B cell (primary cell): ENCODE data around the gene CWC27. TPM values are rescaled to one million over a fixed set of nuclear protein-coding genes. Genes with fewer than 3 reads are reported as not detected.

Source experiments
- ATAC-seq: fragments of 200-7000 bp; cut with Tn5 transposase; one replicate; pipeline ENCODE4 v1.10.0; 2021; ENCODE audit warnings: low read depth, mild to moderate bottlenecking, moderate number of reproducible peaks, moderate library complexity
- CTCF ChIA-PET: fragments of 350-600 bp; sonication (Branson Sonifier 250); formaldehyde crosslinking; loops from one replicate; lab custom pipeline; 2021; ENCODE audit warnings: antibody characterized with exemption, inconsistent platforms; lab: Charles Lee
- POLR2A ChIA-PET: fragments of 350-600 bp; sonication (Branson Sonifier 250); formaldehyde crosslinking; loops from one replicate; lab custom pipeline; 2021; ENCODE audit warnings: antibody characterized with exemption; lab: Charles Lee
- DNase-seq: peaks from one replicate; pipeline ENCODE4 v3.0.0; 2013
- H2AFZ ChIP-seq: 2 replicates; pipeline ENCODE4 v1.6.1; 2012; ENCODE audit warnings: mild to moderate bottlenecking, low read depth, low read length; ENCODE audit not compliant: insufficient read depth, poor library complexity, severe bottlenecking
- H3K27ac ChIP-seq, 2 donors: 1 replicate in 1 of 2; 2 replicates in 1 of 2; pipeline ENCODE4 v1.5.1; 2012 to 2013; ENCODE audit warnings: low read length in 2 of 2, mild to moderate bottlenecking in 2 of 2, moderate library complexity in 1 of 2
- H3K27me3 ChIP-seq, 4 experiments: fragments of 200-600 bp in 1 of 4; sonication (generic) in 1 of 4; replicated peaks in 1 of 4; 1 replicate in 2 of 4; 2 replicates in 2 of 4; pipeline versions ENCODE4 v1.6.1 to v1.7.0; 2013 to 2016; ENCODE audit warnings: low read length in 3 of 4, mild to moderate bottlenecking in 2 of 4, mixed read lengths in 1 of 4, moderate library complexity in 1 of 4; ENCODE audit not compliant: insufficient read depth in 4 of 4, control insufficient read depth in 3 of 4; ENCODE audit errors: control extremely low read depth in 1 of 4
- H3K36me3 ChIP-seq, 2 experiments: replicated peaks in 1 of 2; 1 replicate in 1 of 2; 2 replicates in 1 of 2; pipeline versions ENCODE4 v1.6.1 to v1.7.1; 2013; ENCODE audit warnings: low read length in 1 of 2; ENCODE audit not compliant: insufficient read depth in 2 of 2, control insufficient read depth in 1 of 2; ENCODE audit errors: control extremely low read depth in 1 of 2, extremely low read depth in 1 of 2
- H3K4me1 ChIP-seq, 2 donors: fragments of 200-600 bp in 1 of 2; sonication (generic) in 1 of 2; 1 replicate in 1 of 2; 2 replicates in 1 of 2; pipeline versions ENCODE4 v1.5.1 to v1.6.1; 2013 to 2017; ENCODE audit warnings: low read length in 2 of 2; ENCODE audit not compliant: control insufficient read depth in 2 of 2, insufficient read depth in 2 of 2
- H3K4me2 ChIP-seq: replicated peaks from 2 replicates; pipeline ENCODE3; 2012; ENCODE audit warnings: mild to moderate bottlenecking, low read depth, low read length; ENCODE audit not compliant: poor library complexity, severe bottlenecking
- H3K4me3 ChIP-seq, 5 experiments: fragments of 200-600 bp in 1 of 5; sonication (generic) in 1 of 5; 1 replicate in 3 of 5; 2 replicates in 2 of 5; pipeline versions ENCODE4 v1.5.1 to v1.7.0; 2011 to 2016; ENCODE audit warnings: low read length in 4 of 5, mild to moderate bottlenecking in 4 of 5, low read depth in 2 of 5, control low read depth in 1 of 5, moderate library complexity in 1 of 5; ENCODE audit not compliant: insufficient read depth in 1 of 5; ENCODE audit errors: control extremely low read depth in 1 of 5, extremely low read depth in 1 of 5
- H3K79me2 ChIP-seq: fragments of 200-600 bp; sonication (generic); one replicate; pipeline ENCODE4 v1.6.0; 2016; ENCODE audit warnings: low read length; ENCODE audit not compliant: control insufficient read depth, insufficient read depth
- H3K9ac ChIP-seq: fragments of 200-600 bp; sonication (generic); 2 replicates; pipeline ENCODE4 v1.6.1; 2017; ENCODE audit warnings: mild to moderate bottlenecking, low read length, moderate library complexity
- H3K9me3 ChIP-seq, 3 donors: one replicate each; pipeline versions ENCODE4 v1.6.1 to v1.7.1; 2013; ENCODE audit warnings: low read length in 2 of 3; ENCODE audit not compliant: control insufficient read depth in 2 of 3, insufficient read depth in 1 of 3; ENCODE audit errors: control extremely low read depth in 1 of 3
- H4K20me1 ChIP-seq: 2 replicates; pipeline ENCODE4 v1.6.0; 2012; ENCODE audit warnings: mild to moderate bottlenecking, low read length; ENCODE audit not compliant: insufficient read depth, control insufficient read depth, poor library complexity, severe bottlenecking
- H3K27ac Mint-ChIP-seq: one replicate; pipeline ENCODE4 v1.8.0; 2021; ENCODE audit warnings: mixed read lengths
- H3K27me3 Mint-ChIP-seq: one replicate; pipeline ENCODE4 v1.8.0; 2021; ENCODE audit warnings: mixed read lengths
- H3K4me1 Mint-ChIP-seq: one replicate; pipeline ENCODE4 v1.8.0; 2021; ENCODE audit warnings: mixed read lengths
- H3K4me3 Mint-ChIP-seq: one replicate; pipeline ENCODE4 v1.8.0; 2021; ENCODE audit warnings: mixed read lengths
- H3K9me3 Mint-ChIP-seq: one replicate; pipeline ENCODE4 v1.8.0; 2022; ENCODE audit warnings: mixed read lengths; ENCODE audit not compliant: insufficient read depth
- EZH2 ChIP-seq: IDR thresholded peaks from 2 replicates; pipeline ENCODE4 v1.6.1; 2012; ENCODE audit warnings: borderline replicate concordance, low read depth, mild to moderate bottlenecking, moderate library complexity, low read length; ENCODE audit not compliant: insufficient read depth, poor library complexity, severe bottlenecking
- WGBS: methylation state at CpG from one replicate; pipeline ENCODE4 v1.1.5; 2013; ENCODE audit warnings: missing lambda C conversion rate; ENCODE audit not compliant: insufficient coverage; 5-methylcytosine and 5-hydroxymethylcytosine counted together
- intact Hi-C: fragments of 100-400 bp; cut with micrococcal nuclease; formaldehyde crosslinking; loops from one replicate; pipeline ENCODE4 v1.10.0; 2022
- polyA plus RNA-seq: library from polyadenylated mRNA; depleted of rRNA; stranded (reverse); fragments of >200 nt; gene quantifications from 2 replicates; pipeline ENCODE4 v1.2.3, GENCODE V29; 2012
- total RNA-seq, 2 donors: library from RNA; stranded (reverse); fragments of 120-200 nt in 1 of 2; gene quantifications; 1 replicate in 1 of 2; 2 replicates in 1 of 2; pipeline versions ENCODE4 v1.2.3 to v1.2.4, GENCODE V29; 2013 to 2022
- TF ChIP-seq, protein P1 (sequence below): fragments of 200-600 bp; IDR thresholded peaks from one replicate; pipeline ENCODE4 v1.8.0; 2022; ENCODE audit warnings: antibody characterized with exemption, mild to moderate bottlenecking

Gene CWC27
- total and polyA plus RNA-seq, 2 donors (not counting 1 experiment from before 2014, with no cell fraction given): 6.6 to 30.5 TPM

DNA sequence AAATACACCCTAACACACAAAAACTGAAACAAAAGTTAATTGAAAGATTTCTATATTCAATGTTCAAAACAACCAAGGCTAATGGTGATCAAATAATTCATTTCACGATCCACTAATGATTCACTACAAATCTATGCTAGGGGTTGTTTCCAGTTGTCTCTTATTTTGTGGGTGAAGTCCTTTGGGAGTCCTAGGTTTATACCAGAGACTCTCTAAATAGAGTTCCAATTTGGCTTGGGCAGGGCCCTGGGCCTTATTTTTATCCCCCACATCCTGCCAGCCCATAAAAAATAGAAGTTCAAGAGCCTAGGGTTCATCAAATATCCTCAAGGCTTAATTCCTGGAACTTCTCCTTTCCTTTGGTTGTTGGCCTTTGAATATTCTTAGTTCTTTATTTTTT lies 26.3 kb upstream of the CWC27 start:
- H3K9ac ChIP-seq: no peak overlapping the region
- no peak for ATAC-seq
- no peaks in the 10 kb centered on the region for H3K27me3 ChIP-seq
- no peaks in the 10 kb centered on the region for H3K9me3 Mint-ChIP-seq
- intact Hi-C loops: no loop called here
- H4K20me1 ChIP-seq: no peaks in the 10 kb centered on the region
- WGBS: no CpG with 5 or more reads among the region's 1 CpG
- no peaks in the 10 kb centered on the region for H3K79me2 ChIP-seq
- no peak for DNase-seq
- no peak overlapping the region for H3K4me2 ChIP-seq
- H3K27ac Mint-ChIP-seq: no peak overlapping the region
- H3K4me1 ChIP-seq: no peaks in the 10 kb centered on the region
- H3K27me3 Mint-ChIP-seq: no peaks in the 10 kb centered on the region
- no peak overlapping the region for H2AFZ ChIP-seq
- H3K4me3 ChIP-seq: no peak overlapping the region
- H3K4me1 Mint-ChIP-seq: no peaks in the 10 kb centered on the region
- CTCF ChIA-PET: no interaction called here
- no peaks in the 10 kb centered on the region for H3K9me3 ChIP-seq
- POLR2A ChIA-PET: no interaction called here
- TF ChIP-seq EZH2: no peak
- TF ChIP-seq, protein P1, sequence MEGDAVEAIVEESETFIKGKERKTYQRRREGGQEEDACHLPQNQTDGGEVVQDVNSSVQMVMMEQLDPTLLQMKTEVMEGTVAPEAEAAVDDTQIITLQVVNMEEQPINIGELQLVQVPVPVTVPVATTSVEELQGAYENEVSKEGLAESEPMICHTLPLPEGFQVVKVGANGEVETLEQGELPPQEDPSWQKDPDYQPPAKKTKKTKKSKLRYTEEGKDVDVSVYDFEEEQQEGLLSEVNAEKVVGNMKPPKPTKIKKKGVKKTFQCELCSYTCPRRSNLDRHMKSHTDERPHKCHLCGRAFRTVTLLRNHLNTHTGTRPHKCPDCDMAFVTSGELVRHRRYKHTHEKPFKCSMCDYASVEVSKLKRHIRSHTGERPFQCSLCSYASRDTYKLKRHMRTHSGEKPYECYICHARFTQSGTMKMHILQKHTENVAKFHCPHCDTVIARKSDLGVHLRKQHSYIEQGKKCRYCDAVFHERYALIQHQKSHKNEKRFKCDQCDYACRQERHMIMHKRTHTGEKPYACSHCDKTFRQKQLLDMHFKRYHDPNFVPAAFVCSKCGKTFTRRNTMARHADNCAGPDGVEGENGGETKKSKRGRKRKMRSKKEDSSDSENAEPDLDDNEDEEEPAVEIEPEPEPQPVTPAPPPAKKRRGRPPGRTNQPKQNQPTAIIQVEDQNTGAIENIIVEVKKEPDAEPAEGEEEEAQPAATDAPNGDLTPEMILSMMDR: no peak
- H3K27ac ChIP-seq: no peak overlapping the region
- H3K4me3 Mint-ChIP-seq: no peak overlapping the region
- H3K36me3 ChIP-seq: peaks cover 6 to 11% of the 10 kb centered on the region in 2 experiments

DNA sequence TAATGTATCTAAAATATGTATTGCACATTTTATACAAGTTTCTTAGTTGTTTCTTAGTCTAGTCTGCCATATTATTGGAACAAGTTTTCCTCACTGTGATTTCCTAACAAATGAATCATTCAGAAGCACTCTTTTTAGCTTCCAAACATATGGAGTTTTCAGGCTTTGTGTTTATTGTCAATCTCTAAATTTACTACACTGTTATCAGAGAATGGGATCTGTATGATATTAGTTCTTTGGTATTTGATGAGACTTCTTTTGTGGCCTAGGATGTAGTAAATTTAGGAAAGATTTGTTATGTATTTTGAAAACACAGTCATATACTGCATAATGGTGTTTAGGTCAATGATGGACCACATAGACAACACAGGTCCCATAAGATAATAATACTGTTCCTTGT lies 25.9 kb upstream of the CWC27 start:
- no peak overlapping the region for H3K9ac ChIP-seq
- no peaks in the 10 kb centered on the region for H3K4me1 Mint-ChIP-seq
- H2AFZ ChIP-seq: no peak overlapping the region
- H3K27me3 ChIP-seq: no peaks in the 10 kb centered on the region
- peak overlapping the region; percentile 15 for H3K27ac Mint-ChIP-seq
- CTCF ChIA-PET: no interaction called here
- no peaks in the 10 kb centered on the region for H3K4me1 ChIP-seq
- H3K4me2 ChIP-seq: no peak overlapping the region
- intact Hi-C loops: no loop called here
- no peaks in the 10 kb centered on the region for H4K20me1 ChIP-seq
- DNase-seq (no peak), ATAC-seq (no peak)
- no peak overlapping the region for H3K4me3 Mint-ChIP-seq
- POLR2A ChIA-PET: no interaction called here
- H3K4me3 ChIP-seq: no peak overlapping the region
- no peaks in the 10 kb centered on the region for H3K27me3 Mint-ChIP-seq
- H3K79me2 ChIP-seq: no peaks in the 10 kb centered on the region
- H3K9me3 Mint-ChIP-seq: no peaks in the 10 kb centered on the region
- H3K9me3 ChIP-seq: no peaks in the 10 kb centered on the region
- peaks cover 6 to 11% of the 10 kb centered on the region in 2 experiments for H3K36me3 ChIP-seq
- TF ChIP-seq, protein P1: no peak
- no peak for TF ChIP-seq EZH2
- H3K27ac ChIP-seq: no peak overlapping the region
